22Rv1 (cell line): ENCODE measurements around the gene EVA1C.

ENCODE experiments used
- ZFX ChIP-seq: fragments of 450-650 bp; IDR thresholded peaks from 2 replicates; pipeline ENCODE4 v1.6.1; 2017; ENCODE audit warnings: antibody characterized with exemption, borderline replicate concordance
- TF ChIP-seq, protein P1 (sequence below): fragments of 450-650 bp; IDR thresholded peaks from 2 replicates; pipeline ENCODE4 v1.5.1; 2017; ENCODE audit warnings: mild to moderate bottlenecking

- TF ChIP-seq, protein P1, sequence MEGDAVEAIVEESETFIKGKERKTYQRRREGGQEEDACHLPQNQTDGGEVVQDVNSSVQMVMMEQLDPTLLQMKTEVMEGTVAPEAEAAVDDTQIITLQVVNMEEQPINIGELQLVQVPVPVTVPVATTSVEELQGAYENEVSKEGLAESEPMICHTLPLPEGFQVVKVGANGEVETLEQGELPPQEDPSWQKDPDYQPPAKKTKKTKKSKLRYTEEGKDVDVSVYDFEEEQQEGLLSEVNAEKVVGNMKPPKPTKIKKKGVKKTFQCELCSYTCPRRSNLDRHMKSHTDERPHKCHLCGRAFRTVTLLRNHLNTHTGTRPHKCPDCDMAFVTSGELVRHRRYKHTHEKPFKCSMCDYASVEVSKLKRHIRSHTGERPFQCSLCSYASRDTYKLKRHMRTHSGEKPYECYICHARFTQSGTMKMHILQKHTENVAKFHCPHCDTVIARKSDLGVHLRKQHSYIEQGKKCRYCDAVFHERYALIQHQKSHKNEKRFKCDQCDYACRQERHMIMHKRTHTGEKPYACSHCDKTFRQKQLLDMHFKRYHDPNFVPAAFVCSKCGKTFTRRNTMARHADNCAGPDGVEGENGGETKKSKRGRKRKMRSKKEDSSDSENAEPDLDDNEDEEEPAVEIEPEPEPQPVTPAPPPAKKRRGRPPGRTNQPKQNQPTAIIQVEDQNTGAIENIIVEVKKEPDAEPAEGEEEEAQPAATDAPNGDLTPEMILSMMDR = no peak
- TF ChIP-seq ZFX = no peak
Measured at GRCh38 chr21:32476661-32477423, 64.3 kb downstream of the EVA1C start.
